CD4-positive, alpha-beta memory T cell (primary cell): ENCODE results near the gene MROH7. TPM values are rescaled to one million over a fixed set of nuclear protein-coding genes. Genes with fewer than 3 reads are reported as not detected.

Source experiments
- CTCF ChIA-PET: fragments of 350-600 bp; sonication (Branson Sonifier 250); formaldehyde crosslinking; loops from one replicate; lab custom pipeline; 2021; ENCODE audit warnings: inconsistent platforms; ENCODE audit not compliant: partially characterized antibody; lab: Charles Lee
- POLR2A ChIA-PET: fragments of 350-600 bp; sonication (Branson Sonifier 250); formaldehyde crosslinking; loops from one replicate; lab custom pipeline; 2021; ENCODE audit not compliant: partially characterized antibody; lab: Charles Lee
- DNase-seq, 5 donors: peaks; one replicate each; pipeline versions ENCODE4 v3.0.0 to v3.0.0-alpha.2; 2020 to 2022; ENCODE audit warnings: mixed read lengths in 1 of 5
- H3K27ac ChIP-seq: one replicate; pipeline ENCODE4 v1.7.0; 2013; ENCODE audit warnings: low read depth, low read length
- H3K27me3 ChIP-seq: 2 replicates; pipeline ENCODE4 v1.7.0; 2013; ENCODE audit warnings: mild to moderate bottlenecking, low read length, moderate library complexity; ENCODE audit not compliant: insufficient read depth
- H3K36me3 ChIP-seq: 2 replicates; pipeline ENCODE4 v1.7.0; 2013; ENCODE audit warnings: mild to moderate bottlenecking, low read length, moderate library complexity; ENCODE audit not compliant: insufficient read depth
- H3K4me1 ChIP-seq: 2 replicates; pipeline ENCODE4 v1.7.0; 2013; ENCODE audit warnings: mild to moderate bottlenecking, low read length, moderate library complexity; ENCODE audit not compliant: insufficient read depth
- H3K4me3 ChIP-seq, 2 donors: one replicate each; pipeline ENCODE4 v1.7.0; 2013; ENCODE audit warnings: low read length in 2 of 2, mild to moderate bottlenecking in 1 of 2
- H3K9me3 ChIP-seq, 2 donors: one replicate each; pipeline ENCODE4 v1.7.0; 2013; ENCODE audit warnings: low read length in 2 of 2, control low read depth in 1 of 2; ENCODE audit not compliant: control insufficient read depth in 1 of 2
- H3K27ac Mint-ChIP-seq, 7 donors: one replicate each; pipeline ENCODE4 v1.8.0; 2020 to 2021; ENCODE audit warnings: mixed read lengths in 7 of 7, mild to moderate bottlenecking in 6 of 7, inconsistent platforms in 3 of 7, moderate library complexity in 3 of 7
- H3K27me3 Mint-ChIP-seq, 2 donors: one replicate each; pipeline ENCODE4 v1.8.0; 2020 to 2021; ENCODE audit warnings: mixed read lengths in 2 of 2
- H3K36me3 Mint-ChIP-seq, 2 donors: one replicate each; pipeline ENCODE4 v1.8.0; 2020 to 2021; ENCODE audit warnings: mixed read lengths in 2 of 2, inconsistent platforms in 1 of 2, mild to moderate bottlenecking in 1 of 2
- H3K4me1 Mint-ChIP-seq, 4 donors: one replicate each; pipeline ENCODE4 v1.8.0; 2020 to 2021; ENCODE audit warnings: mixed read lengths in 4 of 4, mild to moderate bottlenecking in 1 of 4
- H3K4me3 Mint-ChIP-seq, 8 donors: one replicate each; pipeline ENCODE4 v1.8.0; 2020 to 2021; ENCODE audit warnings: mixed read lengths in 8 of 8, mild to moderate bottlenecking in 7 of 8, moderate library complexity in 6 of 8, inconsistent platforms in 3 of 8
- H3K9me3 Mint-ChIP-seq, 8 donors: one replicate each; pipeline ENCODE4 v1.8.0; 2020 to 2021; ENCODE audit warnings: mixed read lengths in 8 of 8, mild to moderate bottlenecking in 5 of 8, inconsistent platforms in 3 of 8, moderate library complexity in 1 of 8
- intact Hi-C: fragments of 100-400 bp; cut with micrococcal nuclease; formaldehyde crosslinking; loops from one replicate; pipeline ENCODE4 v1.15.1; 2023
- polyA plus RNA-seq, 2 donors: library from polyadenylated mRNA; unstranded; fragments of 300-500 nt; fragmentation: Illumina TruSeq; gene quantifications; one replicate each; pipeline ENCODE4 v1.2.3, GENCODE V29; 2021
- total RNA-seq, 2 experiments: library from RNA; stranded (reverse); gene quantifications; one replicate each; pipeline ENCODE4 v1.2.3, GENCODE V29; 2021

The MROH7 gene
- total and polyA plus RNA-seq, 4 experiments from 2014 or later: 0.22 to 0.38 TPM; not detected in 2

- H3K27me3 Mint-ChIP-seq: no peaks in the 10 kb centered on the region
- H3K4me3 ChIP-seq: no peak overlapping the region
- no peaks in the 10 kb centered on the region for H3K36me3 ChIP-seq
- intact Hi-C loops: no loop called here
- POLR2A ChIA-PET: no interaction called here
- no peak overlapping the region for H3K27ac ChIP-seq
- no peak overlapping the region for H3K4me3 Mint-ChIP-seq
- DNase-seq: no peak
- H3K9me3 ChIP-seq: no peaks in the 10 kb centered on the region
- H3K27me3 ChIP-seq: no peaks in the 10 kb centered on the region
- no peak overlapping the region for H3K27ac Mint-ChIP-seq
- peaks cover 1 to 3% (median 2%) of the 10 kb centered on the region in 4 donors for H3K4me1 Mint-ChIP-seq
- CTCF ChIA-PET: no interaction called here
- H3K36me3 Mint-ChIP-seq: no peaks in the 10 kb centered on the region
- no peaks in the 10 kb centered on the region for H3K9me3 Mint-ChIP-seq
- H3K4me1 ChIP-seq: peaks cover 5% of the 10 kb centered on the region
Observed at GRCh38 chr1:54599211-54599823, 42.3 kb upstream of the MROH7 start.

- H3K4me3 ChIP-seq: no peak overlapping the region
- H3K4me1 Mint-ChIP-seq: peaks cover 10 to 15% (median 12%) of the 10 kb centered on the region in 4 donors
- no peaks in the 10 kb centered on the region for H3K27me3 Mint-ChIP-seq
- peaks cover 14% of the 10 kb centered on the region for H3K4me1 ChIP-seq
- no peaks in the 10 kb centered on the region for H3K36me3 ChIP-seq
- intact Hi-C loops: no loop called here
- no peak for DNase-seq
- no peaks in the 10 kb centered on the region for H3K9me3 Mint-ChIP-seq
- no peaks in the 10 kb centered on the region for H3K9me3 ChIP-seq
- POLR2A ChIA-PET: no interaction called here
- H3K27me3 ChIP-seq: no peaks in the 10 kb centered on the region
- no peak overlapping the region for H3K4me3 Mint-ChIP-seq
- no peak overlapping the region for H3K27ac ChIP-seq
- peak overlapping the region in 1 of 7 donors; percentile 29 for H3K27ac Mint-ChIP-seq
- H3K36me3 Mint-ChIP-seq: no peaks in the 10 kb centered on the region
- CTCF ChIA-PET: no interaction called here
Observed at GRCh38 chr1:54600947-54601721, 40.5 kb upstream of the MROH7 start.

DNA sequence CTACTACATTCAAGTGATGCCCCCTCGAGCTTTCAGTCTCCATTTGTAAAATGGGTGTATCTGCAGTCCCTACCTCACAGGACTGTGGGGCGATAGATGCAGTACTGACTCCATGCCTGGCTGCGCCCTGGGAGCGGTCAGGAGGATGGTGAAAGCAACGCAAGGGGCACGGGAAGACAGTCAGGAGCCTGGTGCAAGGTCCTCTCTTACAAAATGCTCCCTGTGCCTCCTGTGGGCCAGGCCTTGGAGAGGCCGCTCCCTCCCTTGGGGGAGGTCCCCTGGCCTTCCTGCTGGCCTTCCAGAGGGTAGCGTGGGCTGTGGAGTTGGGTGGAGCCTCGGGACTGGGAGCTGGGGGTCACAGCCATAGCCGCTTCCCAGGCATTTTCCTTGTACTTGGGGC, 39.9 kb upstream of the MROH7 start:
- H3K36me3 ChIP-seq: no peaks in the 10 kb centered on the region
- H3K4me3 Mint-ChIP-seq: no peak overlapping the region
- CTCF ChIA-PET: no interaction called here
- H3K9me3 ChIP-seq: no peaks in the 10 kb centered on the region
- POLR2A ChIA-PET: no interaction called here
- H3K27ac Mint-ChIP-seq: no peak overlapping the region
- no peaks in the 10 kb centered on the region for H3K36me3 Mint-ChIP-seq
- intact Hi-C loops: no loop called here
- no peak overlapping the region for H3K4me3 ChIP-seq
- H3K4me1 ChIP-seq: peaks cover 14% of the 10 kb centered on the region
- no peak overlapping the region for H3K27ac ChIP-seq
- H3K27me3 Mint-ChIP-seq: no peaks in the 10 kb centered on the region
- H3K4me1 Mint-ChIP-seq: peaks cover 10 to 15% (median 12%) of the 10 kb centered on the region in 4 donors
- H3K27me3 ChIP-seq: no peaks in the 10 kb centered on the region
- no peak for DNase-seq
- H3K9me3 Mint-ChIP-seq: no peaks in the 10 kb centered on the region

DNA sequence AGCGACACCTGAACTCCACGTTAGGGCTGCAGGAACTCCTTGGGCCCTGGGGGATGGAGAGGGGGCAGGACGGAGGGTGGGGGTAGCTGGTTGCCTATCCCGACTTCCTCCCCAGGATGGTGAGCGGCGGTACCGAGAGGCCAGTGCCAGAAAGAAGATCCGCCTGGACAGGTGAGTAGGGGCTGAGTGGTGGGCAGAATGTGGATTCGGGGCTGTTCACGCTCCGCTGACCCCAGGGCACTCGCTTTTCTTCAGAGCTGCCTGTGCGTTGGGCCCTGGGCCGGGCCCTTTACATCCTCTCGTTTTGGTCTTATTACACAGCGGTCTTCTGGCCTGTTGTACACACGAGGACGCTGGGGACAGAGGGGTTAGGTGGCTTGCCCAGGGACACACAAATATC, 39.0 kb upstream of the MROH7 start:
- CTCF ChIA-PET: no interaction called here
- peaks cover 14% of the 10 kb centered on the region for H3K4me1 ChIP-seq
- no peaks in the 10 kb centered on the region for H3K9me3 ChIP-seq
- H3K36me3 ChIP-seq: no peaks in the 10 kb centered on the region
- Mint-ChIP-seq H3K27ac (no peak overlapping the region), H3K36me3 (no peaks in the 10 kb centered on the region), H3K4me1 (peaks cover 10 to 15% (median 12%) of the 10 kb centered on the region in 4 donors), H3K27me3 (no peaks in the 10 kb centered on the region), H3K4me3 (no peak overlapping the region), H3K9me3 (no peaks in the 10 kb centered on the region)
- intact Hi-C loops: no loop called here
- no peak overlapping the region for H3K27ac ChIP-seq
- no peak overlapping the region for H3K4me3 ChIP-seq
- H3K27me3 ChIP-seq: no peaks in the 10 kb centered on the region
- POLR2A ChIA-PET: no interaction called here
- no peak for DNase-seq

GRCh38 chr1:54603241-54603640, 38.3 kb upstream of the MROH7 start:
- Mint-ChIP-seq H3K27ac (no peak overlapping the region), H3K36me3 (no peaks in the 10 kb centered on the region), H3K4me1 (peaks cover 10 to 15% (median 12%) of the 10 kb centered on the region in 4 donors), H3K27me3 (no peaks in the 10 kb centered on the region), H3K9me3 (no peaks in the 10 kb centered on the region), H3K4me3 (no peak overlapping the region)
- intact Hi-C loops: no loop called here
- DNase-seq: no peak
- no peaks in the 10 kb centered on the region for H3K36me3 ChIP-seq
- H3K27ac ChIP-seq: no peak overlapping the region
- no peaks in the 10 kb centered on the region for H3K9me3 ChIP-seq
- ChIA-PET CTCF (interaction anchor here (1.6 kb wide), 1 partner anchor 7 kb away, joined by 4 read pairs; no protein-coding TSS in a partner anchor), POLR2A (no interaction called here)
- no peak overlapping the region for H3K4me3 ChIP-seq
- H3K27me3 ChIP-seq: no peaks in the 10 kb centered on the region
- peaks cover 14% of the 10 kb centered on the region for H3K4me1 ChIP-seq

GRCh38 chr1:54604051-54604450, 37.5 kb upstream of the MROH7 start:
- CTCF ChIA-PET: interaction anchor here (1.0 to 1.6 kb wide), 2 partner anchors 8 to 10 kb away, joined by 3 to 4 read pairs; no protein-coding TSS in a partner anchor

DNA sequence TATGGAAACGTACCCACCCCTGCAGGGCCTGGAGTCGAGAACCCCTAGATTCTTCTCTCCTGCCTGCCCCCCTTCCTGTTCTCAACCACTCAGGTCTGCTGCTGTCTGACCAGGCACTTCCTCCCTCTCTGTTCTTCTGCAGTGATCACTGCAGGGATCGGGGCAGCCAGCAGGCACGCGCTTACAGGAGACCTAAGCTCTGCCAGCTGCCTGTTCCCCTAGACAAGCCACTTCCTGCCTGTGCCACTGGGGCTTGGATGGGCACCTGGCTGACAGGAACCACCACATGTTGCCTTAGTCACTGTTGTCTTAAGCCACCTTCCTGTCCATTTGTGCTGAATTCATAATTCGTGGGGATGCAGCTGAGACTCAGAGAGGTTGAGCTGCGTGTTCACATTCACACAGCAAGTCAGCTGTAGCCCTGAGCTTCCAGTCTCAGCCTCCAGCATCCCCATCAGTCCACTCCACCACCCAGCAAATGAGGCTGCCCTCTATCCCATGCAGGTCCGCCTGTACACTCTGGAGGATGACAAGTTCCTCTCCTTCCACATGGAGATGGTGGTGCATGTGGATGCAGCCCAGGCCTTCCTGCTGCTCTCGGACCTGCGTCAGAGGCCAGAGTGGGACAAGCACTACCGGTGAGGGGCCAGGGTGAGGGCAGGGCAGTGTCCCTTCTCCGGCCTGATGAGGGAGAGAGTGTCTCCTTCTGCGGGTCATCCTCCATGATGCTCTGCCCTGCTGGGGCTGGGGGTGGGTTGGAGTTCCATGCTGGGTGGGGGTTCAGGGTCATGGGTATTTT, 36.8 kb upstream of the MROH7 start:
- no peaks in the 10 kb centered on the region for H3K9me3 Mint-ChIP-seq
- Histone ChIP-seq H3K36me3 (no peaks in the 10 kb centered on the region), H3K4me3 (no peak overlapping the region), H3K27ac (no peak overlapping the region), H3K4me1 (peaks cover 14% of the 10 kb centered on the region), H3K9me3 (no peaks in the 10 kb centered on the region), H3K27me3 (no peaks in the 10 kb centered on the region)
- H3K27ac Mint-ChIP-seq: peak overlapping the region; percentile 31 to 85 (median 57)
- H3K4me1 Mint-ChIP-seq: peaks cover 10 to 15% (median 12%) of the 10 kb centered on the region in 4 donors
- intact Hi-C loops: no loop called here
- POLR2A ChIA-PET: no interaction called here
- H3K27me3 Mint-ChIP-seq: no peaks in the 10 kb centered on the region
- no peaks in the 10 kb centered on the region for H3K36me3 Mint-ChIP-seq
- H3K4me3 Mint-ChIP-seq: peak overlapping the region in 2 of 8 donors; percentile 22 to 49
- CTCF ChIA-PET: interaction anchor here (1.0 to 1.6 kb wide), 2 partner anchors 9 to 10 kb away, joined by 3 to 4 read pairs; no protein-coding TSS in a partner anchor
- DNase-seq: peak in 4 of 5 donors; percentile 8 to 28 (median 20)

More at GRCh38 chr1:54604051-54604450, 37.5 kb upstream of the MROH7 start:
- Mint-ChIP-seq H3K9me3 (no peaks in the 10 kb centered on the region), H3K27me3 (no peaks in the 10 kb centered on the region), H3K4me3 (no peak overlapping the region), H3K27ac (peak overlapping the region in 5 of 7 donors; percentile 31 to 82 (median 61)), H3K36me3 (no peaks in the 10 kb centered on the region), H3K4me1 (peaks cover 10 to 15% (median 12%) of the 10 kb centered on the region in 4 donors)
- Histone ChIP-seq H3K4me3 (no peak overlapping the region), H3K9me3 (no peaks in the 10 kb centered on the region), H3K27me3 (no peaks in the 10 kb centered on the region), H3K4me1 (peaks cover 14% of the 10 kb centered on the region), H3K27ac (no peak overlapping the region), H3K36me3 (no peaks in the 10 kb centered on the region)
- DNase-seq: no peak
- POLR2A ChIA-PET: no interaction called here
- intact Hi-C loops: no loop called here
